NCI-H446 (cell line): Measurements from ENCODE around the gene KCNIP1.
"Not testable (repeated sequence)": the region's sequence is repeated elsewhere in the genome, so short reads cannot be mapped to it uniquely, and the experiment has no call there.

ENCODE experiments used
- DNase-seq, 2 experiments: peaks; one replicate each; lab custom pipeline; 2025; lab: John Stamatoyannopoulos, UW

The KCNIP1 gene

GRCh38 chr5:170750791-170751190 lies 247.0 kb downstream of the KCNIP1 start:
- DNase-seq: no peak

- DNase-seq: peak in 1 of 2 experiments; percentile 55
These were observed 247.8 kb downstream of the KCNIP1 start for GRCh38 chr5:170751631-170752030.

GRCh38 chr5:170752257-170753215 lies 248.7 kb downstream of the KCNIP1 start:
- DNase-seq: peak; percentile 83 to 96

- no peak for DNase-seq
These were observed 249.5 kb downstream of the KCNIP1 start for GRCh38 chr5:170753311-170753710.

GRCh38 chr5:170754508-170754907 lies 250.7 kb downstream of the KCNIP1 start:
- DNase-seq: not testable (repeated sequence)

GRCh38 chr5:170755679-170756456 lies 252.0 kb downstream of the KCNIP1 start:
- peak in 1 of 2 experiments; percentile 48 for DNase-seq

GRCh38 chr5:170756691-170757090 lies 252.9 kb downstream of the KCNIP1 start:
- no peak for DNase-seq

GRCh38 chr5:170757182-170757601 lies 253.4 kb downstream of the KCNIP1 start:
- peak in 1 of 2 experiments; percentile 14 for DNase-seq

- DNase-seq: no peak
These were observed 253.8 kb downstream of the KCNIP1 start for GRCh38 chr5:170757669-170758068.

- no peak for DNase-seq
These were observed 254.7 kb downstream of the KCNIP1 start for GRCh38 chr5:170758481-170758880.

GRCh38 chr5:170760113-170760512 lies 256.3 kb downstream of the KCNIP1 start:
- DNase-seq: peak; percentile 8 to 51

GRCh38 chr5:170761048-170761707 lies 257.4 kb downstream of the KCNIP1 start:
- DNase-seq: no peak

GRCh38 chr5:170761708-170762066 lies 257.9 kb downstream of the KCNIP1 start:
- no peak for DNase-seq

- DNase-seq: not testable (repeated sequence)
These were observed 258.5 kb downstream of the KCNIP1 start for GRCh38 chr5:170762298-170762697.

GRCh38 chr5:170765868-170766267 lies 262.0 kb downstream of the KCNIP1 start:
- DNase-seq: not testable (repeated sequence)

- DNase-seq: peak; percentile 90 to 97
These were observed 265.4 kb downstream of the KCNIP1 start for GRCh38 chr5:170769246-170769645.

GRCh38 chr5:170769898-170770416 lies 266.1 kb downstream of the KCNIP1 start:
- no peak for DNase-seq

- DNase-seq: no peak
These were observed 267.7 kb downstream of the KCNIP1 start for GRCh38 chr5:170771496-170771895.

GRCh38 chr5:170773024-170773985 lies 269.5 kb downstream of the KCNIP1 start:
- DNase-seq: no peak

- DNase-seq: no peak
These were observed 271.0 kb downstream of the KCNIP1 start for GRCh38 chr5:170774831-170775230.

- DNase-seq: no peak
These were observed 278.1 kb downstream of the KCNIP1 start for GRCh38 chr5:170781946-170782345.
